WTC11 (cell line): ENCODE measurements around the gene CSNK1G1. TPM values are rescaled to one million over a fixed set of nuclear protein-coding genes. Genes with fewer than 3 reads are reported as not detected.

ENCODE experiments used
- ATAC-seq: fragments of 200-7000 bp; cut with Tn5 transposase; 2 replicates; pipeline ENCODE4 v1.10.0; 2021; ENCODE audit warnings: mild to moderate bottlenecking, moderate library complexity
- CTCF ChIA-PET: fragments of 300-600 bp; sonication (Branson Sonifier 250); formaldehyde crosslinking; loops from one replicate; lab custom pipeline; 2021; ENCODE audit warnings: antibody characterized with exemption; lab: Charles Lee
- POLR2A ChIA-PET: fragments of 350-600 bp; sonication (Branson Sonifier 250); formaldehyde crosslinking; loops from one replicate; lab custom pipeline; 2021; ENCODE audit warnings: antibody characterized with exemption; lab: Charles Lee
- DNase-seq: peaks from one replicate; pipeline ENCODE4 v3.0.0; 2021; ENCODE audit warnings: low spot score
- H3K27ac Mint-ChIP-seq: 2 replicates; pipeline ENCODE4 v1.8.0; 2021; ENCODE audit warnings: mixed read lengths
- H3K27me3 Mint-ChIP-seq: 2 replicates; pipeline ENCODE4 v1.8.0; 2021; ENCODE audit warnings: low read depth, mild to moderate bottlenecking, moderate library complexity, mixed read lengths
- H3K36me3 Mint-ChIP-seq: 2 replicates; pipeline ENCODE4 v1.8.0; 2021; ENCODE audit warnings: mixed read lengths
- H3K4me1 Mint-ChIP-seq: 2 replicates; pipeline ENCODE4 v1.8.0; 2022; ENCODE audit warnings: mixed read lengths
- H3K4me3 Mint-ChIP-seq: 2 replicates; pipeline ENCODE4 v1.8.0; 2021; ENCODE audit warnings: mild to moderate bottlenecking, moderate library complexity, mixed read lengths
- H3K9me3 Mint-ChIP-seq: 2 replicates; pipeline ENCODE4 v1.8.0; 2021; ENCODE audit warnings: mixed read lengths
- ARID4B ChIP-seq: sonication (generic); formaldehyde crosslinking; IDR thresholded peaks from 2 replicates; pipeline ENCODE4 v1.8.0; 2023; ENCODE audit warnings: missing genetic modification reagents, mild to moderate bottlenecking, borderline replicate concordance
- ATF3 ChIP-seq: sonication (generic); formaldehyde crosslinking; conservative IDR thresholded peaks from 2 replicates; pipeline ENCODE4 v1.8.1; 2022; ENCODE audit warnings: mild to moderate bottlenecking, missing genetic modification reagents
- CBFB ChIP-seq: sonication (generic); formaldehyde crosslinking; IDR thresholded peaks from 2 replicates; pipeline ENCODE4 v1.8.1; 2022; ENCODE audit warnings: mild to moderate bottlenecking, low read depth, missing genetic modification reagents
- CTCF ChIP-seq: fragments of 200-600 bp; IDR thresholded peaks from 2 replicates; pipeline ENCODE4 v1.8.0; 2022; ENCODE audit warnings: antibody characterized with exemption
- E2F5 ChIP-seq: sonication (generic); formaldehyde crosslinking; IDR thresholded peaks from 2 replicates; pipeline ENCODE4 v1.8.1; 2022; ENCODE audit warnings: mild to moderate bottlenecking, moderate library complexity, missing genetic modification reagents
- EMX1 ChIP-seq: fragments of 250-450 bp; sonication (Bioruptor Pico); IDR thresholded peaks from 2 replicates; pipeline ENCODE4 v1.8.0; 2021; ENCODE audit warnings: mild to moderate bottlenecking
- GABPB1 ChIP-seq: sonication (generic); formaldehyde crosslinking; IDR thresholded peaks from 2 replicates; pipeline ENCODE4 v1.8.1; 2023; ENCODE audit warnings: mild to moderate bottlenecking, missing genetic modification reagents
- MAX ChIP-seq: sonication (generic); formaldehyde crosslinking; IDR thresholded peaks from 2 replicates; pipeline ENCODE4 v1.8.0; 2022; ENCODE audit warnings: mild to moderate bottlenecking, missing genetic modification reagents
- NFATC4 ChIP-seq: fragments of 250-450 bp; sonication (Bioruptor Pico); IDR thresholded peaks from 2 replicates; pipeline ENCODE4 v1.9.0; 2021; ENCODE audit warnings: mild to moderate bottlenecking
- NFYB ChIP-seq: sonication (generic); formaldehyde crosslinking; conservative IDR thresholded peaks from 2 replicates; pipeline ENCODE4 v1.8.0; 2022; ENCODE audit warnings: low read depth, missing genetic modification reagents
- SMAD3 ChIP-seq: sonication (generic); formaldehyde crosslinking; IDR thresholded peaks from 2 replicates; pipeline ENCODE4 v1.8.0; 2022; ENCODE audit warnings: missing genetic modification reagents, mild to moderate bottlenecking, borderline replicate concordance
- TCF7 ChIP-seq: sonication (generic); formaldehyde crosslinking; IDR thresholded peaks from 2 replicates; pipeline ENCODE4 v1.8.0; 2022; ENCODE audit warnings: mild to moderate bottlenecking, low read depth, missing genetic modification reagents, moderate library complexity
- ZMAT4 ChIP-seq: fragments of 250-450 bp; sonication (Bioruptor Pico); IDR thresholded peaks from 2 replicates; pipeline ENCODE4 v1.9.0; 2021; ENCODE audit warnings: mild to moderate bottlenecking
- ZNF138 ChIP-seq: sonication (generic); formaldehyde crosslinking; conservative IDR thresholded peaks from 2 replicates; pipeline ENCODE4 v1.8.1; 2022; ENCODE audit warnings: mild to moderate bottlenecking, moderate library complexity, missing genetic modification reagents
- ZNF396 ChIP-seq: fragments of 250-450 bp; sonication (Bioruptor Pico); IDR thresholded peaks from 2 replicates; pipeline ENCODE4 v1.8.0; 2021; ENCODE audit warnings: mild to moderate bottlenecking, moderate library complexity, borderline replicate concordance
- ZNF671 ChIP-seq: fragments of 250-450 bp; sonication (Bioruptor Pico); IDR thresholded peaks from 2 replicates; pipeline ENCODE4 v1.8.0; 2021; ENCODE audit warnings: mild to moderate bottlenecking
- total RNA-seq: library from RNA; stranded (reverse); gene quantifications from 3 replicates; pipeline ENCODE4 v1.2.3, GENCODE V29; 2021

CSNK1G1 gene
- total RNA-seq, 1 experiment from 2014 or later: 19.3 TPM

GRCh38 chr15:64210371-64210770 lies 145.6 kb downstream of the CSNK1G1 start:
- ATAC-seq (no peak; the same call in 1 of the 2 replicates), DNase-seq (no peak)
- ChIA-PET POLR2A (no interaction called here), CTCF (interaction anchor here (1.0 kb wide), 2 partner anchors 15 to 177 kb away, joined by 3 read pairs; partner anchors contain the start of gene TRIP4)
- no peak overlapping the region for H3K27ac Mint-ChIP-seq
- H3K9me3 Mint-ChIP-seq: no peaks in the 10 kb centered on the region
- H3K27me3 Mint-ChIP-seq: no peaks in the 10 kb centered on the region
- H3K4me1 Mint-ChIP-seq: 0 out of 2 replicates have a peak, but pooled peaks cover 4% of the 10 kb centered on the region
- TF ChIP-seq ARID4B (CRISPR knock-in tag) (no peak), GABPB1 (CRISPR knock-in tag) (no peak), NFATC4 (no peak), NFYB (CRISPR knock-in tag) (peak; percentile 53; the same call in 1 of the 2 replicates)
- no peak overlapping the region for H3K4me3 Mint-ChIP-seq
- peaks cover 5% of the 10 kb centered on the region; the same call in 1 of the 2 replicates for H3K36me3 Mint-ChIP-seq

- H3K27me3 Mint-ChIP-seq: no peaks in the 10 kb centered on the region
- no peak for DNase-seq
Measured at GRCh38 chr15:64209680-64210334, 146.2 kb downstream of the CSNK1G1 start.

More at GRCh38 chr15:64209680-64210334, 146.2 kb downstream of the CSNK1G1 start:
- ChIA-PET CTCF (interaction anchor here (0.6 to 1.0 kb wide), 3 partner anchors 15 to 794 kb away, joined by 3 read pairs; partner anchors contain the start of gene TRIP4), POLR2A (no interaction called here)
- TF ChIP-seq ZNF671 (CRISPR knock-in tag): no peak
- no peak for TF ChIP-seq SMAD3 (CRISPR knock-in tag)
- TF ChIP-seq CTCF: no peak
- TF ChIP-seq MAX: no peak
- TF ChIP-seq E2F5 (CRISPR knock-in tag): no peak
- no peak for TF ChIP-seq ZNF396
- TF ChIP-seq ATF3 (CRISPR knock-in tag): no peak
- no peak for TF ChIP-seq TCF7
- TF ChIP-seq ZMAT4 (CRISPR knock-in tag): no peak
- TF ChIP-seq ZNF138 (CRISPR knock-in tag): no peak
- TF ChIP-seq EMX1 (CRISPR knock-in tag): no peak
- TF ChIP-seq NFATC4: no peak
- TF ChIP-seq CBFB: no peak
- Mint-ChIP-seq H3K27ac (no peak overlapping the region), H3K4me3 (no peak overlapping the region), H3K36me3 (peaks cover 5% of the 10 kb centered on the region; the same call in 1 of the 2 replicates), H3K9me3 (no peaks in the 10 kb centered on the region), H3K4me1 (0 out of 2 replicates have a peak, but pooled peaks cover 4% of the 10 kb centered on the region)
- ATAC-seq: no peak
